BE2C (cell line): Measurements from ENCODE around the gene LCN2.

ENCODE experiments used
- DNase-seq: peaks from one replicate; pipeline ENCODE4 v3.0.0-alpha.2; 2020
- H3K27me3 ChIP-seq: fragments of 250-450 bp; sonication (Bioruptor Pico); 2 replicates; pipeline ENCODE4 v1.5.1; 2020; ENCODE audit warnings: mild to moderate bottlenecking
- H3K36me3 ChIP-seq: fragments of 250-450 bp; sonication (Bioruptor Pico); 2 replicates; pipeline ENCODE4 v1.5.1; 2020; ENCODE audit warnings: mild to moderate bottlenecking
- H3K4me1 ChIP-seq: fragments of 250-450 bp; sonication (Bioruptor Pico); 2 replicates; pipeline ENCODE4 v1.5.1; 2020
- H3K4me3 ChIP-seq: 2 replicates; pipeline ENCODE4 v1.5.1; 2011; ENCODE audit warnings: low read depth, low read length
- H3K9me3 ChIP-seq: fragments of 250-450 bp; sonication (Bioruptor Pico); 2 replicates; pipeline ENCODE4 v1.5.1; 2020
- CTCF ChIP-seq: IDR thresholded peaks from 2 replicates; pipeline ENCODE4 v1.5.1; 2012; ENCODE audit warnings: mild to moderate bottlenecking, low read depth, low read length

Gene LCN2

DNA sequence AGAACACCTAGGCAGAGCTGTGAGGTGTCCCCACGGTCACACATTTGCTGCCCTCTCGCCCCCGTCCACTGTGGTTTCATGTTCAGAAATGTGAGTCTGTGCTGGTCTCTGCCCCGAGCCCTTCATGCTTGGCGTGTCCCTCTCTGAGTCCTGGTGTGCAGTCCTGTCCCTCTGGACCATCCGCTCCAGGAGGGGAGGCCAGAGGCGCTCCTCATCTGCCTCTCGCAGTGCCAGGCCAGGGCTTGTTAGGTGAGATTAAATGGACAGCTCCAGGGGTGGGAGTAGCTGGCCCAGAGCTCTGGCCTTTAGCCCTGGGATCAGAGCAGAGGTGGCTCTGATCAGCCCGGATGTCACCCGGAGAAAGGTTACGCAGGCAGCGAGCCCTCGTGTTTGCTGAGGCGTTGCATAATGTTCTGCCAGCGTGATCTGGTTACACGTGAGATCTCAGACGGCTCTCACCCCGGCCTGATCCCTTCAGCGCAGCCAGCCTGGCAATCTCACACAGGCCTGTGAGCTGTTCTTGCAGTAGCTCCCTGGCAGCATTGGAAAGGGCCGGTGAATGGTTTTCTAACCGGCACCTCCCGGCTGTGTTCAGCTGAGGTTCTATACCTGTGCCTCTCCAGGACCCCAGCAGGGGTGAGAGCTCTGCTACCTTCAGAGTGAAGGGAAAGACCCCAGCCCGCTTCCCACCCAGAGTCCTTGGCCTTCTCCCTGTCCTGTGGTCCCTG, 46.2 kb upstream of the LCN2 start:
- Histone ChIP-seq H3K4me3 (no peak overlapping the region), H3K9me3 (no peaks in the 10 kb centered on the region), H3K27me3 (no peaks in the 10 kb centered on the region), H3K4me1 (peaks cover 22% of the 10 kb centered on the region), H3K36me3 (peaks cover 60% of the 10 kb centered on the region)
- TF ChIP-seq CTCF, result no peak
- no peak for DNase-seq

DNA sequence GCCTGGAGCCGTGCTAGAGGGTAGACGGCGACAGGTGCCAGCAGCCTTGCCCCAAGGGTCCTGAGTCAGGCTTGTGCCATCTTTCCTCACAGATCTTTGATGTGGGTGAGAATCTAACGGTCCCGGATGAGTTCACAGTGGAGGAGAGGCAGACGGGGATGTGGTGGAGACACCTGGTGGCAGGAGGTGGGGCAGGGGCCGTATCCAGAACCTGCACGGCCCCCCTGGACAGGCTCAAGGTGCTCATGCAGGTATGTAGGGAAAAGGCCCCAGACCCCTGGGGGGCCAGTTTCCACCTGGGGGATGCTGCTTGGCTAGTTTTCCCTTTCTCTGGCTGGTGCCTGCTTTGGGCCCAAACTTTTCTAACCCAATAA, 45.7 kb upstream of the LCN2 start:
- TF ChIP-seq CTCF, result peak; percentile 57
- no peaks in the 10 kb centered on the region for H3K27me3 ChIP-seq
- peaks cover 22% of the 10 kb centered on the region for H3K4me1 ChIP-seq
- H3K9me3 ChIP-seq, result no peaks in the 10 kb centered on the region
- DNase-seq, result no peak
- H3K36me3 ChIP-seq, result peaks cover 62% of the 10 kb centered on the region
- no peak overlapping the region for H3K4me3 ChIP-seq

DNA sequence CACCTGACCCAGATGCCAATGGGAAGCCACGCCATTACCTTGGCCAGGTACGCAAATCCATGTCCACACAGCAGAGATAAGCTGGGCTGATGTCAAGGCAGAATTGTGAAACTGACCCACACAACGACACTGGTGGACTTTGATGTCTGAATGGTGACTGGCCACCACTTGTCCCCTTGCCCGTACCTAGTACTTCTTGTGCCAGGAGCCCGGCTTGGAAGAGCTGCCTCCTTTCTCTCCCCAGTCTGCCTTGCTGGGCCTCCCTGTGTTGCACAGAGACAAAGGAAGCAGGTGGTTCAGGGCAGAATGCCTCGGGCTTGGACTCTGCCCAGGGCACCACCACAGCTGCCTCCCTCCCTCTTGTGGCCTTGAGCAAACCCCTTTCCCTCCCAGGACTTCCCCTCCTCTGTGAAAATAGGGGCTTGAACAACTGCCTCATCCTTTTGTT, 45.1 kb upstream of the LCN2 start:
- DNase-seq, result no peak

DNA sequence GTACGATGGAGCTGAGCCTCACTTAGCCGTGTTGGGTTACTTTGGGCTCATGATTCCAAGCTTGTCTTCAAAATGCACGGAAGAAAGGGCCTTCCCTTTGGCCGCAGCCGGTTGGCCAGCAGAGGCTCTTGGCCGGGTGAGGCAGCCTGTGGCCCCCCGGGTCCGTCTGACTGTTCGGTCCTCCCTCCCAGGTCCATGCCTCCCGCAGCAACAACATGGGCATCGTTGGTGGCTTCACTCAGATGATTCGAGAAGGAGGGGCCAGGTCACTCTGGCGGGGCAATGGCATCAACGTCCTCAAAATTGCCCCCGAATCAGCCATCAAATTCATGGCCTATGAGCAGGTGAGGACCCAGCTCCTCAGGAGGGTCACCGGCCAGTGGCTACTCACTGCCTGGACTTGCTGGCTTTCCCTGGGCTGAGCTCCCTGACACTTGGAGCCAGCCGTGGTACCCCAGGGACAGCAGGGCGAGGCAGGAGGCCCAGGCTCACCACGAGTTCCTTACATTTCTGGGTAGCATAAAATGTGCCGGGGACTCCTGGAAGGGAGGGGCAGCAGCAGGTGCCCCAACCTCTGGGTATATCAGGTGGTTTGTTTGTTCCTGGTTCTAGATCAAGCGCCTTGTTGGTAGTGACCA, 43.6 kb upstream of the LCN2 start:
- no peak for TF ChIP-seq CTCF
- no peaks in the 10 kb centered on the region for H3K9me3 ChIP-seq
- no peaks in the 10 kb centered on the region for H3K27me3 ChIP-seq
- H3K36me3 ChIP-seq, result peaks cover 62% of the 10 kb centered on the region
- DNase-seq, result no peak
- no peak overlapping the region for H3K4me3 ChIP-seq
- H3K4me1 ChIP-seq, result peaks cover 19% of the 10 kb centered on the region

More for the DNA sequence above, 45.1 kb upstream of the LCN2 start:
- Histone ChIP-seq H3K4me1 (peaks cover 22% of the 10 kb centered on the region), H3K9me3 (no peaks in the 10 kb centered on the region), H3K4me3 (no peak overlapping the region), H3K36me3 (peaks cover 62% of the 10 kb centered on the region), H3K27me3 (no peaks in the 10 kb centered on the region)
- TF ChIP-seq CTCF, result no peak

- H3K36me3 ChIP-seq, result peaks cover 59% of the 10 kb centered on the region
- no peaks in the 10 kb centered on the region for H3K9me3 ChIP-seq
- H3K4me3 ChIP-seq, result no peak overlapping the region
- no peaks in the 10 kb centered on the region for H3K27me3 ChIP-seq
- TF ChIP-seq CTCF, result no peak
- no peak for DNase-seq
- H3K4me1 ChIP-seq, result peaks cover 12% of the 10 kb centered on the region
Observed at GRCh38 chr9:128106181-128106939, 42.9 kb upstream of the LCN2 start.
